Measurements from ENCODE around the gene SENP2. TPM values are rescaled to one million over a fixed set of nuclear protein-coding genes. Genes with fewer than 3 reads are reported as not detected.
A peak's percentile ranks its signal among the peaks of the same experiment; 100 is the strongest.

The SENP2 gene
- total RNA-seq, 1 experiment from 2014 or later: 36.1 TPM

- Histone ChIP-seq H3K27ac (ENCODE audit: low read depth, low read length) (no peak overlapping the region), H3K4me2 (ENCODE audit: low read length) (no peak overlapping the region), H3K9me2 (ENCODE audit: insufficient read depth) (no peaks in the 10 kb centered on the region), H3K9me3 (ENCODE audit: control insufficient read depth in 1 of 2, insufficient read depth in 1 of 2, low read depth in 1 of 2, low read length in 2 of 2) (no peaks in the 10 kb centered on the region), H2AFZ (ENCODE audit: low read depth, low read length, poor library complexity, severe bottlenecking) (no peak overlapping the region), H4K20me1 (ENCODE audit: insufficient read depth) (no peaks in the 10 kb centered on the region), H3K36me3 (ENCODE audit: control insufficient read depth in 1 of 2, insufficient read depth in 2 of 2, low read length in 2 of 2) (no peaks in the 10 kb centered on the region), H3K4me3 (replicated peaks in 1 of 2; ENCODE audit: low read depth in 1 of 2, low read length in 2 of 2) (no peak overlapping the region), H3K4me1 (ENCODE audit: control insufficient read depth in 1 of 2, insufficient read depth in 2 of 2, low read length in 2 of 2) (peaks cover 4 to 20% of the 10 kb centered on the region in 2 experiments; a peak in 3 of 4 replicates), H3K9ac (ENCODE audit: low read length) (no peak overlapping the region), H3K27me3 (ENCODE audit: insufficient read depth, low read length) (no peaks in the 10 kb centered on the region), H3K79me2 (ENCODE audit: insufficient read depth, low read length) (peaks cover 15% of the 10 kb centered on the region)
- DNase-seq (ENCODE audit: low read depth, low spot score): no peak
- TF ChIP-seq RAD21 (IDR thresholded peaks at IDR 0.05; ENCODE audit: low read depth) (no peak), ATF3 (IDR thresholded peaks at IDR 0.05) (no peak), EGR1 (IDR thresholded peaks at IDR 0.05; ENCODE audit: low read depth) (no peak), TCF7L2 (IDR thresholded peaks at IDR 0.05; ENCODE audit: borderline replicate concordance, extremely low read depth, insufficient read depth, insufficient read length) (no peak), POLR2AphosphoS5 (IDR thresholded peaks at IDR 0.05; ENCODE audit: low read depth, low read length) (no peak)
- no peak for ATAC-seq
- intact Hi-C loops (cut with micrococcal nuclease): no loop called here
- CTCF ChIA-PET: interaction anchor here (1.5 kb wide), 1 partner anchor 8 kb away, joined by 3 read pairs; no protein-coding TSS in a partner anchor
- POLR2A ChIA-PET: no interaction called here
- no TSS peak for BruUV-seq (replicated peaks)
- RAD21 ChIA-PET (ENCODE audit: low non-redundant PET in 1 of 2, low total read pairs in 2 of 2, uncharacterized antibody in 2 of 2, unreplicated experiment in 2 of 2): no interaction called here
Measured at GRCh38 chr3:185583925-185584324, 2.2 kb upstream of the SENP2 start.

GRCh38 chr3:185584686-185585085, 1.4 kb upstream of the SENP2 start:
- peaks cover 15% of the 10 kb centered on the region for H3K79me2 ChIP-seq (ENCODE audit: insufficient read depth, low read length)
- peak overlapping the region; percentile 83; the same call in 1 of the 2 replicates for H3K9ac ChIP-seq (ENCODE audit: low read length)
- RAD21 ChIA-PET (ENCODE audit: low non-redundant PET in 1 of 2, low total read pairs in 2 of 2, uncharacterized antibody in 2 of 2, unreplicated experiment in 2 of 2): no interaction called here
- no peak overlapping the region for H2AFZ ChIP-seq (ENCODE audit: low read depth, low read length, poor library complexity, severe bottlenecking)
- peaks cover 4 to 20% of the 10 kb centered on the region in 2 experiments; a peak in 3 of 4 replicates for H3K4me1 ChIP-seq (ENCODE audit: control insufficient read depth in 1 of 2, insufficient read depth in 2 of 2, low read length in 2 of 2)
- POLR2A ChIA-PET: no interaction called here
- CTCF ChIA-PET: interaction anchor here (1.5 kb wide), 1 partner anchor 9 kb away, joined by 3 read pairs; no protein-coding TSS in a partner anchor
- intact Hi-C loops (cut with micrococcal nuclease): no loop called here
- no peak for DNase-seq (ENCODE audit: low read depth, low spot score)
- no peak for ATAC-seq
- no peaks in the 10 kb centered on the region for H4K20me1 ChIP-seq (ENCODE audit: insufficient read depth)
- no peak overlapping the region for H3K4me3 ChIP-seq (replicated peaks in 1 of 2; ENCODE audit: low read depth in 1 of 2, low read length in 2 of 2)
- H3K27ac ChIP-seq (ENCODE audit: low read depth, low read length): no peak overlapping the region
- no peak for TF ChIP-seq SRF (IDR thresholded peaks at IDR 0.05; ENCODE audit: low read depth)
- TF ChIP-seq SP1 (IDR thresholded peaks at IDR 0.05; ENCODE audit: low read depth): no peak
- TF ChIP-seq JUND (IDR thresholded peaks at IDR 0.05): no peak
- no peak for TF ChIP-seq ZFX (IDR thresholded peaks at IDR 0.05)
- TF ChIP-seq ZBTB33 (IDR thresholded peaks at IDR 0.05; ENCODE audit: extremely low read depth, insufficient replicate concordance, low read length): no peak
- no peak for TF ChIP-seq POLR2A (IDR thresholded peaks at IDR 0.05; ENCODE audit: borderline replicate concordance, extremely low read depth, insufficient read depth, insufficient read length)
- TF ChIP-seq EZH2 (IDR thresholded peaks at IDR 0.05): no peak
- no peak for TF ChIP-seq YY1 (IDR thresholded peaks at IDR 0.05; ENCODE audit: extremely low read depth, insufficient replicate concordance, low read depth, low read length)
- no peak for TF ChIP-seq ATF3 (IDR thresholded peaks at IDR 0.05)
- TF ChIP-seq EGR1 (IDR thresholded peaks at IDR 0.05; ENCODE audit: low read depth): no peak
- TF ChIP-seq CBX3 (IDR thresholded peaks at IDR 0.05; ENCODE audit: low read depth): no peak
- TF ChIP-seq CEBPB (IDR thresholded peaks at IDR 0.05; ENCODE audit: low read depth): no peak
- no peak for TF ChIP-seq ELF1 (IDR thresholded peaks at IDR 0.05; ENCODE audit: borderline replicate concordance, low read depth)
- H3K4me2 ChIP-seq (ENCODE audit: low read length): peak overlapping the region; percentile 88; the same call in 1 of the 2 replicates
- H3K36me3 ChIP-seq (ENCODE audit: control insufficient read depth in 1 of 2, insufficient read depth in 2 of 2, low read length in 2 of 2): no peaks in the 10 kb centered on the region
- BruUV-seq (replicated peaks): no TSS peak
- no peaks in the 10 kb centered on the region for H3K9me2 ChIP-seq (ENCODE audit: insufficient read depth)
- H3K27me3 ChIP-seq (ENCODE audit: insufficient read depth, low read length): no peaks in the 10 kb centered on the region
- no peaks in the 10 kb centered on the region for H3K9me3 ChIP-seq (ENCODE audit: control insufficient read depth in 1 of 2, insufficient read depth in 1 of 2, low read depth in 1 of 2, low read length in 2 of 2)
